B cell (primary cell): Measurements from ENCODE around the gene ADGRL2.

Experiments
- EZH2 ChIP-seq: IDR thresholded peaks from 2 replicates; pipeline ENCODE4 v1.6.1; 2012; ENCODE audit warnings: borderline replicate concordance, low read depth, mild to moderate bottlenecking, moderate library complexity, low read length; ENCODE audit not compliant: insufficient read depth, poor library complexity, severe bottlenecking
- TF ChIP-seq, protein P1 (sequence below): fragments of 200-600 bp; IDR thresholded peaks from one replicate; pipeline ENCODE4 v1.8.0; 2022; ENCODE audit warnings: antibody characterized with exemption, mild to moderate bottlenecking

DNA sequence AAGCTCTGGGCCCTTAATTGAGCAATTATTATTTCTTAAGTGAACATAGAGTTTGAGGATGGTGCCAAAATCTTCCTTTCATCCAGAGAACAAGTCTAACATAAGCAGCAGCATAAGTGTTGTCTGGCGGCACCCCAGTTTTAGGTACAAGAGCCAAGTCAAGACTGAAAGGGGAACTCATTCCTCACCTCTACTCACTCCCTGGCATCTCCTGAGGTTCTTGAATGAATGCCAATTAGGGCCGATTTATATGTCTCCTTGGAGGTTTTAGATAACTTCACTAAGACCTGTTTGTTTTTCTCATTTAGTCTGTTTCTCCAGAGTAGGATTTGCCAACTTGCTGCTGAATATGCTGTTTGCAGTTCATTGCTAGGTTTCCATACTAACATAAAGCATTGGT lies 42.6 kb upstream of the ADGRL2 start:
- TF ChIP-seq, protein P1, sequence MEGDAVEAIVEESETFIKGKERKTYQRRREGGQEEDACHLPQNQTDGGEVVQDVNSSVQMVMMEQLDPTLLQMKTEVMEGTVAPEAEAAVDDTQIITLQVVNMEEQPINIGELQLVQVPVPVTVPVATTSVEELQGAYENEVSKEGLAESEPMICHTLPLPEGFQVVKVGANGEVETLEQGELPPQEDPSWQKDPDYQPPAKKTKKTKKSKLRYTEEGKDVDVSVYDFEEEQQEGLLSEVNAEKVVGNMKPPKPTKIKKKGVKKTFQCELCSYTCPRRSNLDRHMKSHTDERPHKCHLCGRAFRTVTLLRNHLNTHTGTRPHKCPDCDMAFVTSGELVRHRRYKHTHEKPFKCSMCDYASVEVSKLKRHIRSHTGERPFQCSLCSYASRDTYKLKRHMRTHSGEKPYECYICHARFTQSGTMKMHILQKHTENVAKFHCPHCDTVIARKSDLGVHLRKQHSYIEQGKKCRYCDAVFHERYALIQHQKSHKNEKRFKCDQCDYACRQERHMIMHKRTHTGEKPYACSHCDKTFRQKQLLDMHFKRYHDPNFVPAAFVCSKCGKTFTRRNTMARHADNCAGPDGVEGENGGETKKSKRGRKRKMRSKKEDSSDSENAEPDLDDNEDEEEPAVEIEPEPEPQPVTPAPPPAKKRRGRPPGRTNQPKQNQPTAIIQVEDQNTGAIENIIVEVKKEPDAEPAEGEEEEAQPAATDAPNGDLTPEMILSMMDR, result no peak
- no peak for TF ChIP-seq EZH2
